HG03175 (cell line): ENCODE data around the gene CHTF18.
"Not testable (repeated sequence)": the region's sequence is repeated elsewhere in the genome, so short reads cannot be mapped to it uniquely, and the experiment has no call there.

Source experiments
- ATAC-seq: cut with Tn5 transposase; IDR thresholded peaks from one replicate; pipeline ENCODE4 v1.9.1; 2021; ENCODE audit warnings: mild to moderate bottlenecking, moderate library complexity; ENCODE audit not compliant: unreplicated experiment

CHTF18 gene

GRCh38 chr16:803754-804080 lies 15.3 kb downstream of the CHTF18 start:
- no peak for ATAC-seq

- ATAC-seq = no peak
Observed at GRCh38 chr16:804193-805048, 16.0 kb downstream of the CHTF18 start.

- no peak for ATAC-seq
Observed at GRCh38 chr16:805474-805873, 17.1 kb downstream of the CHTF18 start.

DNA sequence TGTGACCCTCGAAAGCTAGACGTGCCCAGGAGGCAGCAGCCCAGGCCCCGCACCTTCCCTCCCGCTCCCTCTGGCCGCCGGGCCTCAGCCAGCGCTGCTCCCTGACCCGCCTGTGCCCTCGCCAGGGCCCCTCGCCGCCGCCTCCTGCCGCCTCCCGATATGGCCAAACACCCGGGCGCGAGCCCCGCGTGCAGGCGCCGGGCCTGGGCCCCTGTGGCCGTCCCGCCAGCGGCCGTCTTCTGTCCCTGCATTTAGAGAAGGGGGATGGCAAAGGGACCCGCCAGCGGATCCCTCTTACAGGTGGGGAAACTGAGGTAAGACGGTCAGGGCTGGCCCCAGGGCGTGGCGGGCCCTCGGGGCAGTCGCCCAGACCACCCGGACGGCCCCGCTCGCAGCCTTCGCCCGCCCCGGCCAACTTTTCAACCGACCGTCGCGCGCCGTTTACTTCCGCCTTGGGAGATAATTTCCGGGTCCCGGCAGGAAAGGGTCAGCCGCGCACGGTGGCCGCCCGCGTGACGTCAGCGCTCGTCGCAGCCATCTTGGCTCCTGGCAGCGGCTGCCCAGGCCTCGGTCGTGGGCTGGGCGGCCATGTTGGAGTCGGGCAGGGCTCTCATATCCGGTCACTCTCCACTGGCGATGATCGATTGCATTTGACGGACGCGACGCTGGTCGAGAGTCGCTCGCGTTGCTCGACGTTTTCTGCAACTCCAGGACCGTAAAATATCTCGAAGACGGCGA lies 19.1 kb downstream of the CHTF18 start:
- ATAC-seq = peak; percentile 93

DNA sequence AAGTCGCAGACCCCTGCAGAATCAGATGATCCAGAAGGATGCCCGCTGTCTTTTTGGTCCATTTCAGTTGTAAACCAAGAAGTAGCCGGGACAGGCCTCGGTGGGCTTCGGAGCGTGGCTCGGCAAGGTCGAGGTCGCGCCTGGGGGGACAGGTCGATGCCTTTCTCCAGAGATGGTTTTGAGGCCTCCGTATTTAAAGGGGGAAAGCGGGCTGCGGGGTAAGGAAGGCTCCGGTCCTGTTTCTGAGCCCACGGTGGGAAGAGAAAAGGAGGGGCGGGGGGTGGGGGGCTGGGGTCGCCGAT lies 19.6 kb downstream of the CHTF18 start:
- no peak for ATAC-seq

GRCh38 chr16:813204-813915 lies 24.9 kb downstream of the CHTF18 start:
- ATAC-seq = no peak

GRCh38 chr16:813916-814412 lies 25.5 kb downstream of the CHTF18 start:
- no peak for ATAC-seq

DNA sequence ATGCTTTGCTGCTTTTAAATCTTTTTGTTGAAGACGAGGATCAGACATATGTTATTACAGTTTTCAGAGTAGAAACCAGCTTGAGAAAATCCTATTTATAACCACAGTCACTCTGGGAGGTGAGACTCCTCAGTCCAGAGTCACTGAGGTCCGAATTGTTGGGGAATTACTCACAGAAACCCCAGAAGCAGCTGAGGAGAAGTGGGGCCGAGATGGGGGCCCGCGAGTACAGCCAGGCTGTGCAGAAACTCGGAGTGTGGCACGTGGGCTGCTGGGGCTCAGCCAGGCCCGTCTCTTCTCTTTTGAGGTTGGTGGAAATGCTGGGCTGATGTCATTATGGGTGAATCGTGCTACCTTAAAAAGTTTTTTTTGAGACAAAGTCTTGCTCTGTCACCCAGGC lies 26.6 kb downstream of the CHTF18 start:
- no peak for ATAC-seq

DNA sequence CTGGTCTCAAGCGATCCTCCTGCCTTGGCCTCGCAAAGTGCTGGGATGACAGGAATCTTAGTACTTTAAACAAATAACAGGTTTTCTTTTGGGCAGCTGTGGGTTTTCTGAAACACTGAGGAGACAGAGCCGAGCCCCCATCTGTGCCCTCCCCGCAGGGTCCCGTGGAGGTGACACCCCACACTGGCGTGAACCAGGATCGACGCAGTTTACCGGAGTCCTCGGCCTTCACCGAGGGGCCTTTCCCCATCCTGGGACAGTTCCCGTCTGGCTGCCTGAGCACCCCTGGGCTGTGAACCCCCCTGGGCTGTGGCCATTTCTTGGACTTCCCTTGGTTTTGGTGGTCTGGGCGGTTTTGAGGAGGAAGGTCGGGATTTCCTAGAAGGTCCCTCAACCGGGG lies 27.4 kb downstream of the CHTF18 start:
- no peak for ATAC-seq

- ATAC-seq = no peak
Observed at GRCh38 chr16:817001-817906, 28.8 kb downstream of the CHTF18 start.

GRCh38 chr16:818132-818531 lies 29.7 kb downstream of the CHTF18 start:
- no peak for ATAC-seq

- no peak for ATAC-seq
Observed at GRCh38 chr16:818592-818991, 30.2 kb downstream of the CHTF18 start.

GRCh38 chr16:819336-820043 lies 31.1 kb downstream of the CHTF18 start:
- ATAC-seq = no peak

DNA sequence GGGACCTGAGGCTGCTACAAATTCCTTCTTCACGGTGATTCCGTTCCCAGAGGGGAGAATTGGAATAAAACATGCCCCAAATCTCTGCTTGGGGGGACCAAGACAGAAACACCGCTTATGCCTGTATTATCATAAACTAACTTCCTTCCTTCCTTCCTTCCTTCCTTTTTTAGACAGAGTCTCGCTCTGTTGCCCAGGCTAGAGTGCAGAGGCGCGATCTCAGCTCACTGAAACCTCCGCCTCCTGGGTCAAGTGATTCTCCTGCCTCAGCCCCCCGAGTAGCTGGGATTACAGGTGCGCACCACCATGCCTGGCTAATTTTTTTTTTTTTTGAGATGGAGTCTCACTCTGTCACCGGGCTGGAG lies 31.6 kb downstream of the CHTF18 start:
- not testable (repeated sequence) for ATAC-seq

GRCh38 chr16:820748-821147 lies 32.3 kb downstream of the CHTF18 start:
- no peak for ATAC-seq

DNA sequence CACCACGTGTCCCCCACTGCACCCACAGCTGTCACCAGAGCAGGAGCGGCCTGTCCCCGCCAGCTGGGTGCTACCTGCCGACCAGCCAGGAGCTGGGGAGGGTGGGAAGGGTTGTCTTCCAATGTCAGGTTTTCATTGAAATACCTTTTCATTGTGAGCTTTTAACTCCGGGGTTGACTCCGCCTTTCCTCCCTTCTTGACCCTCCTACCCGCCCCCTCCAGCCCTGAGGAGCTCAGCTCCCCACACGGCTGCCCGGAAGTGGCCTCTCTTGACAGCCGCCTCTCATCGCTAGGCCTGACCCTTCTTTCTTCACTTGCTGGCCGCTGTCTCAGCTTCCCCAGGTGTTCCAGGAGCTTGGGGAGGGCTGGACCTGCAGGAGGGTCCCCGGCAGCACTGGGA lies 33.3 kb downstream of the CHTF18 start:
- ATAC-seq = no peak

DNA sequence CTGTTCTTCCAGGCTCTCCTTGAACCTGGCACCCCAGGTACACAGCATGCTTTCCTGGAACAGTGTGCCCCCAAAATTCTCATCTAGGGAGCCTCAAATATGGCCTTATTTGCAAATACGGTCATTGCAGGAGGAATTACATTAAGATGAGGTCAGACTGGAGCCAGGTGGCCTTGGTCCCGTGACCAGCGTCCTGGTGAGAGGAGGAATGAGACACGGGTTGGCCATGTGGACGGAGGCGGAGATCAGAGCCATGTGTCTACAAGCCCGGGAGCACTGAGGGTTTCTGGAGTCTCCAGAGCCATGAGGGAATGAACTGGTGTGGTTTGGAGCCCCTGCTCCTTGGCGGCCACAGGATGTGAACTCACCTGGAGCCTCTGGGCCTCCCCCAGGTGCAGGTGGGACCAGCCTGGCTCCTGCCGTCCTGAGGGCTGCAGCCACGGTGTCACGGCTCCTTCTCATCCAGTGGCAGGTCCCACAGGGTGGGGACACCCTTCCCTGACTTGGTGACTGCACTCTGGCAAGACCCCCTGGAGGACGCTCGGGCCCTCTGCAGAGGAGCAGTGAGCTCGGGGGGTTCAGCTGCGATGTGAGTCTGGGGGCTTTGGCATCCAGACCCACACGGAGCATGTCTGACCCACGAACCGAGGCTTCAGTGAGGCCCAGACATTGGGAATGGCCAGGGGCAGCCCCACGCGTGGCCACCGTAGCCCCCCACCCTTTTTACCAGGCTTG lies 33.9 kb downstream of the CHTF18 start:
- ATAC-seq = no peak

GRCh38 chr16:822909-823297 lies 34.5 kb downstream of the CHTF18 start:
- no peak for ATAC-seq

GRCh38 chr16:824194-824593 lies 35.8 kb downstream of the CHTF18 start:
- no peak for ATAC-seq

- ATAC-seq = no peak
Observed at GRCh38 chr16:824601-825000, 36.2 kb downstream of the CHTF18 start.
